Measurements from ENCODE around the gene RFC2. TPM values are rescaled to one million over a fixed set of nuclear protein-coding genes. Genes with fewer than 3 reads are reported as not detected.
A peak's percentile ranks its signal among the peaks of the same experiment; 100 is the strongest.

The RFC2 gene
- total RNA-seq (10 to 100 TPM; 15.6 to 16.4 TPM), polyA plus RNA-seq (10 to 100 TPM; 20.3 to 26.1 (median 22.5) TPM), total RNA-seq (13.8 to 40.0 (median 16.8) reads per million in 6 experiments)

- Mint-ChIP-seq H3K4me3 (peak within 1 kb of the TSS; percentile 90 to 98 (median 94)), H3K4me1 (peaks cover 6 to 38% (median 29%) of the 10 kb centered on the region in 4 donors)
Measured at GRCh38 chr7:74254129-74254857, at the start of gene RFC2. TSS of gene RFC2 (minus strand) at chr7:74254399. CDS start at chr7:74254383, 16 bp downstream.

DNA sequence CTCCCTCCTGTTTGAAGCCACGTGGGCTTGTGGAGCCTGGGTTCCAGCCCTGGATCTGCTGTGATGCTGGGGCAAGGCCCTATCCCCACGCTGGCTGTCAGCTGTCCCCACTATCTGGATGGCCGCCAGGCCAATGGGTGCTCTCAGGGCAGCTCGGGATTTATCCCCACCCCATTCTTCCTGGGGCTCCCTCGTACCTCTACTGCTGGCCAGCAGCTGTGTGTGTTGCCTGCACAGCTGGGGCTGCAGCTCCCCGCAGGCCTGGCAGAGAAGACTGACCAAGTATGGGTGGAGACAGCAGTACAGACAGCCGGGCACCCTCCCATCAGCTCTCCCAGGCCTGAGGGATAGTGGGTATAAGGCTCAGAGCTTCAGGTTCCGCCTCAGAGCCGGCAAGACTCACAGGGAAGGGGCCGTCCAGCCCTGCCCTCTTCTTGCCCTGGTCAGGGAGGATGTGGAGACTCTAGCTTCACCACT is 48.6 kb upstream of the RFC2 start:
- ATAC-seq = no peak
- peaks cover 9 to 24% (median 17%) of the 10 kb centered on the region in 4 donors for H3K4me1 Mint-ChIP-seq
- H3K9me3 Mint-ChIP-seq = no peaks in the 10 kb centered on the region
- H3K36me3 Mint-ChIP-seq = peaks cover 0 to under 1% (median 0%) of the 10 kb centered on the region in 3 donors
- POLR2A ChIA-PET = no interaction called here
- H3K27ac Mint-ChIP-seq = no peak overlapping the region
- H3K4me3 Mint-ChIP-seq = no peak overlapping the region
- DNase-seq = no peak
- peaks cover 0 to 13% (median 7%) of the 10 kb centered on the region in 5 donors for H3K27me3 Mint-ChIP-seq

More at GRCh38 chr7:74254129-74254857, at the start of gene RFC2:
- H3K9me3 Mint-ChIP-seq = peaks cover 0 to 3% (median 0%) of the 10 kb centered on the region in 9 donors
- POLR2A ChIA-PET = interaction anchor here (0.8 to 1.0 kb wide), 2 partner anchors 71 to 79 kb away, joined by 3 read pairs; no protein-coding TSS in a partner anchor
- H3K36me3 Mint-ChIP-seq = peaks cover 0 to 20% (median 2%) of the 10 kb centered on the region in 3 donors
- H3K27me3 Mint-ChIP-seq = no peaks in the 10 kb centered on the region
- ATAC-seq = peak; percentile 95 to 96
- H3K27ac Mint-ChIP-seq = peak within 1 kb of the TSS; percentile 91 to 98 (median 96)
- DNase-seq = peak; percentile 92 to 98 (median 96)

GRCh38 chr7:74300926-74301325 is 46.7 kb upstream of the RFC2 start:
- Mint-ChIP-seq H3K4me1 (peaks cover 1 to 8% (median 2%) of the 10 kb centered on the region in 4 donors), H3K27me3 (no peaks in the 10 kb centered on the region), H3K4me3 (no peak overlapping the region), H3K27ac (no peak overlapping the region), H3K9me3 (no peaks in the 10 kb centered on the region), H3K36me3 (peaks cover 0 to under 1% (median 0%) of the 10 kb centered on the region in 3 donors)
- no peak for DNase-seq
- no peak for ATAC-seq
- POLR2A ChIA-PET = no interaction called here

DNA sequence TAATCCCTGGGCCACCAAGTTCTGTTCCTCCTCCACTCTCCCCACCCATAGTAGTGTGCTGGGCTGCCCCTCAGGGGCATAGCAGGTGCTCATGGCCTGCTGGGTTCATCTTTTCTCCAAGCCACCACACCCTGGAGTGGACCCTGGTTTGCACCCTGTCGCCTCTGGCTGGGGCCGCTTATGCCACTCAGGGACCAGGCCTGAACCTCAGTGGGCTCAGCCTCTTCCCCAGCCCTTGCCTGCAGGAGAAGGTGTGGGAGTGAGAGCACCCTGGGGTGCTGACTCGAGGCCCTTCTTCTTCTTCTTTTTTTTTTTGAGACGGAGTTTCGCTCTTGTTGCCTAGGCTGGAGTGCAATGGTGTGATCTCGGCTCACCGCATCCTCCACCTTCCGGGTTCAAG is 45.2 kb upstream of the RFC2 start:
- Mint-ChIP-seq H3K27me3 (no peaks in the 10 kb centered on the region), H3K36me3 (peaks cover 0 to 1% (median 0%) of the 10 kb centered on the region in 3 donors), H3K27ac (no peak overlapping the region), H3K4me1 (peaks cover 0 to 2% (median under 1%) of the 10 kb centered on the region in 4 donors), H3K4me3 (no peak overlapping the region), H3K9me3 (no peaks in the 10 kb centered on the region)
- ATAC-seq (no peak), DNase-seq (no peak)
- POLR2A ChIA-PET = no interaction called here

- Mint-ChIP-seq H3K4me3 (no peak overlapping the region), H3K9me3 (no peaks in the 10 kb centered on the region), H3K36me3 (peaks cover 0 to 1% (median 0%) of the 10 kb centered on the region in 3 donors), H3K27me3 (no peaks in the 10 kb centered on the region), H3K4me1 (peaks cover 0 to 6% (median 4%) of the 10 kb centered on the region in 4 donors), H3K27ac (no peak overlapping the region)
- POLR2A ChIA-PET = no interaction called here
- no peak for DNase-seq
- ATAC-seq = no peak
Measured at GRCh38 chr7:74297516-74298233, 43.5 kb upstream of the RFC2 start.

GRCh38 chr7:74294191-74294998 is 40.2 kb upstream of the RFC2 start:
- H3K27me3 Mint-ChIP-seq = no peaks in the 10 kb centered on the region
- H3K27ac Mint-ChIP-seq = no peak overlapping the region
- DNase-seq (no peak), ATAC-seq (no peak)
- peaks cover 9 to 16% (median 10%) of the 10 kb centered on the region in 4 donors for H3K4me1 Mint-ChIP-seq
- POLR2A ChIA-PET = no interaction called here
- no peaks in the 10 kb centered on the region for H3K9me3 Mint-ChIP-seq
- no peak overlapping the region for H3K4me3 Mint-ChIP-seq
- peaks cover 0 to 1% (median 0%) of the 10 kb centered on the region in 3 donors for H3K36me3 Mint-ChIP-seq

DNA sequence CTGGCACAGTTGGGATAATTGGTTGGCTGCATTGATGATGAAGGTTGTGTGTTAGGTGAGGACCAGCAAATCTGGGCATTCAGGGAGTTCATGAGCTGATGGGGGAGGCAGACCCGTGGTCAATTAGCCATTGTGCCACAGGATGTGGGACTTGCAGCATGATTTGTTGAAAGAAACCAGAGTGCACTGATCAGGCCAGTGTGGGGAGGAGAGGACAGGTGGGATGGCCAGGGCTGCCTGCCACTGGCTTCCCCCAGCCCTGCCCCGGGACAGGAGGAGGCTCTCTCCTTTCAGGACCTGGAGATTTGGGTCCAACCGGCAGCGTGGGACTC is 39.3 kb upstream of the RFC2 start:
- Mint-ChIP-seq H3K27ac (no peak overlapping the region), H3K36me3 (peaks cover 0 to 1% (median 0%) of the 10 kb centered on the region in 3 donors), H3K4me1 (peaks cover 13 to 22% (median 16%) of the 10 kb centered on the region in 4 donors), H3K9me3 (no peaks in the 10 kb centered on the region), H3K4me3 (peak overlapping the region in 1 of 10 donors; percentile 11), H3K27me3 (no peaks in the 10 kb centered on the region)
- DNase-seq (no peak), ATAC-seq (no peak)
- POLR2A ChIA-PET = no interaction called here

DNA sequence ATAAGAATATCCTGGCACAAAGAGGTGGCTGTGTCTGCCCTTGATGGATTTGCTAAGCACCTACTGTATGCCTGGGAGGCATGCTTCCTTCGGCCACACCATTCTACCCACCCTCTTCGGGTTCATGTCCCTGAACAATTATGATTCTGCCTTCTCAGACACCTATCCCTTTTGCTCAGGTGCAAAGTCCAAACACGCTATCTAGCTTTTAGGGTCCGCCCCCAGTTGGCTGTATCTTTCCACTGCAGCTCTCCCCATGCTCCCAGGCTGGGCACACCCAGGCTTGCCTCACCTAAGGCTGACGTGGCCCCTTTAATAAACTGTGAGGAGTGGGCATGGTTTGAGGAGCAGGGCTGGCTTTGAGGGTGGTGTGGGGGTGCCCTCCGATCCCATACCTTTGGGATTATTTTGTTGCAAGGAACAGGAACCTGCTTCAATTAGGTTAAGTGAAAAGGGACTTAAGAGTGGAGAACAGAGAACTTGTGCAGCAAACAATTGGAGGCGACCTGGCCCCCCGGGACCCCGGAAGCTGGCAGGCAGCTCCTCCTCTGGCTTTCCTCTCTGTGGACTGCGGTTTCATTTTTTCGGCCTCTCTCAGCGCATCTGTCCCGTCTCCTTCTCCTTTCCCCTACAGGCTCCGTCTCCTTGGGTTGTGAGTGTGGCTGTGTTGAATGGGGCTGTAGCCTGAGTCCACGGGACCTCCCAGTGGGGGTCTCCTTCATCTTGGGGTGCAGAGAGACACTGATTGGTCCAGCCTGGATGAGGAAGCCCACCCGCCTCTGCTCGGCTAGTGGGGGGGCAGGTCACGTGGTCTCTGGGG is 38.8 kb upstream of the RFC2 start:
- DNase-seq = no peak
- Mint-ChIP-seq H3K27ac (peak overlapping the region in 1 of 10 donors; percentile 22), H3K4me1 (peaks cover 16 to 27% (median 22%) of the 10 kb centered on the region in 4 donors), H3K4me3 (peak overlapping the region in 1 of 10 donors; percentile 19), H3K36me3 (peaks cover 0 to 1% (median 0%) of the 10 kb centered on the region in 3 donors), H3K27me3 (peaks cover 0 to 2% (median 0%) of the 10 kb centered on the region in 5 donors), H3K9me3 (no peaks in the 10 kb centered on the region)
- POLR2A ChIA-PET = no interaction called here
- no peak for ATAC-seq

- DNase-seq (no peak), ATAC-seq (no peak)
- no peaks in the 10 kb centered on the region for H3K9me3 Mint-ChIP-seq
- POLR2A ChIA-PET = no interaction called here
- H3K36me3 Mint-ChIP-seq = peaks cover 0 to 1% (median 0%) of the 10 kb centered on the region in 3 donors
- peaks cover 0 to 10% (median 0%) of the 10 kb centered on the region in 5 donors for H3K27me3 Mint-ChIP-seq
- peak overlapping the region in 6 of 10 donors; percentile 7 to 65 (median 31) for H3K4me3 Mint-ChIP-seq
- peaks cover 17 to 35% (median 25%) of the 10 kb centered on the region in 4 donors for H3K4me1 Mint-ChIP-seq
- H3K27ac Mint-ChIP-seq = peak overlapping the region in 3 of 10 donors; percentile 11 to 36 (median 16)
Measured at GRCh38 chr7:74291535-74291934, 37.3 kb upstream of the RFC2 start.

DNA sequence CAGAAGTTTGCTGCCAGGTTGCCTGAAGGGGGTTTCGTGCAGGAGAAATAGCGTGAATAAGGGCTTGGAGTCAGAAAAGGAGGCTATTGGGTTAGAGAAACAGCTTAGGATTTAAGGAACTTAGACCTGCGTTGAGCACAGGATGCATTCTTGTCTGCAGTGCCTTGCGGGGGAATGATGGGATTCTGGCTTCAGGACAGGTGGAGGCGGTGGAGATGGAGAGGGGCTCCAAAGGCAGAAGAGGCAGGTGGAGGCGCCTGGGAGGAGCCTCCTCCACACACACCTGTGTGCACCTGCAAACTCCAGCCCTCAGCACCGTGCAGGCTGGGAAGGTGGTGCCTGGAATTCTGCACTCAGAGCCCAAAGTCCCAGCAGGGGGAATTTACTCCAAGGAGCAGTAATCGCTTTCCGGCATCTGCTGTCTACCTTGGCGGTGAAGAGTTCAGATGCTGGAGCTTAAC is 36.8 kb upstream of the RFC2 start:
- DNase-seq (no peak), ATAC-seq (no peak)
- no peaks in the 10 kb centered on the region for H3K9me3 Mint-ChIP-seq
- peak overlapping the region; percentile 60 to 84 (median 72) for H3K4me3 Mint-ChIP-seq
- POLR2A ChIA-PET = no interaction called here
- peaks cover 0 to 1% (median 0%) of the 10 kb centered on the region in 3 donors for H3K36me3 Mint-ChIP-seq
- peaks cover 17 to 35% (median 25%) of the 10 kb centered on the region in 4 donors for H3K4me1 Mint-ChIP-seq
- peaks cover 0 to 10% (median 0%) of the 10 kb centered on the region in 5 donors for H3K27me3 Mint-ChIP-seq
- H3K27ac Mint-ChIP-seq = peak overlapping the region in 3 of 10 donors; percentile 8 to 36 (median 10)

GRCh38 chr7:74290553-74290950 is 36.4 kb upstream of the RFC2 start:
- peak overlapping the region in 3 of 10 donors; percentile 8 to 56 (median 10) for H3K27ac Mint-ChIP-seq

More at GRCh38 chr7:74290553-74290950, 36.4 kb upstream of the RFC2 start:
- POLR2A ChIA-PET = interaction anchor here (1.5 kb wide), 1 partner anchor 20 kb away, joined by 6 read pairs; no protein-coding TSS in a partner anchor
- DNase-seq (no peak), ATAC-seq (no peak)
- peaks cover 0 to 10% (median 0%) of the 10 kb centered on the region in 5 donors for H3K27me3 Mint-ChIP-seq
- no peaks in the 10 kb centered on the region for H3K36me3 Mint-ChIP-seq
- peak overlapping the region; percentile 60 to 84 (median 72) for H3K4me3 Mint-ChIP-seq
- H3K4me1 Mint-ChIP-seq = peaks cover 17 to 35% (median 25%) of the 10 kb centered on the region in 4 donors
- no peaks in the 10 kb centered on the region for H3K9me3 Mint-ChIP-seq
